DND-41 (cell line): ENCODE data around the gene MTMR4.

Source experiments
- EZH2 ChIP-seq: IDR thresholded peaks from 3 replicates; pipeline ENCODE4 v1.6.1; 2012; ENCODE audit warnings: borderline replicate concordance, low read depth, mild to moderate bottlenecking, moderate library complexity, low read length, inconsistent platforms; ENCODE audit not compliant: severe bottlenecking
- TF ChIP-seq, protein P1 (sequence below): IDR thresholded peaks from 2 replicates; pipeline ENCODE4 v1.5.1; 2012; ENCODE audit warnings: borderline replicate concordance, low read length, moderate library complexity, mild to moderate bottlenecking; ENCODE audit not compliant: poor library complexity, severe bottlenecking; ENCODE audit errors: extremely low read depth

DNA sequence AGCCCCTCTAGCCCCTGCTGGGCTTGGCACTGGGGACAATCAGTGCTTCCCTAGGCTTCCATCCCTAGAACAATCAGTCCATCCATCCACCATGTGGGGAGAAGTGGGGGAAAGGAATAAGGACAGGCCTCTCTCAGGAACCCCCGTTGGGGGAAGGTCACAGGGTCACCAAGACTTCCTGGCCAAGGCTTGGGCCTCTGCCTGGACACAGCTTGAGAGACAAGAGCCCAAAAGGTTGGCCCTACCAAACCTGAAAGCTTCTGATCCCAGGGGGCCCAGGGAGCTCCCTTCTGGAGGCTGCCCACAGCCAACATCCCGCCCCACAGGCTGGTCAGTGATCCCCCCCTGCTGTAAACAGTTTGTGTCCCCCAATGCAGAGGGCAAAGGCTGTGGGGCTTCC is 16.2 kb upstream of the MTMR4 start:
- TF ChIP-seq, protein P1, sequence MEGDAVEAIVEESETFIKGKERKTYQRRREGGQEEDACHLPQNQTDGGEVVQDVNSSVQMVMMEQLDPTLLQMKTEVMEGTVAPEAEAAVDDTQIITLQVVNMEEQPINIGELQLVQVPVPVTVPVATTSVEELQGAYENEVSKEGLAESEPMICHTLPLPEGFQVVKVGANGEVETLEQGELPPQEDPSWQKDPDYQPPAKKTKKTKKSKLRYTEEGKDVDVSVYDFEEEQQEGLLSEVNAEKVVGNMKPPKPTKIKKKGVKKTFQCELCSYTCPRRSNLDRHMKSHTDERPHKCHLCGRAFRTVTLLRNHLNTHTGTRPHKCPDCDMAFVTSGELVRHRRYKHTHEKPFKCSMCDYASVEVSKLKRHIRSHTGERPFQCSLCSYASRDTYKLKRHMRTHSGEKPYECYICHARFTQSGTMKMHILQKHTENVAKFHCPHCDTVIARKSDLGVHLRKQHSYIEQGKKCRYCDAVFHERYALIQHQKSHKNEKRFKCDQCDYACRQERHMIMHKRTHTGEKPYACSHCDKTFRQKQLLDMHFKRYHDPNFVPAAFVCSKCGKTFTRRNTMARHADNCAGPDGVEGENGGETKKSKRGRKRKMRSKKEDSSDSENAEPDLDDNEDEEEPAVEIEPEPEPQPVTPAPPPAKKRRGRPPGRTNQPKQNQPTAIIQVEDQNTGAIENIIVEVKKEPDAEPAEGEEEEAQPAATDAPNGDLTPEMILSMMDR = no peak
- no peak for TF ChIP-seq EZH2
